Mesendoderm (in vitro differentiated cells): ENCODE results near the gene LRIG2.
A peak's percentile ranks its signal among the peaks of the same experiment; 100 is the strongest.

ENCODE experiments used
- DNase-seq: peaks from one replicate; pipeline ENCODE4 v3.0.0; 2013
- H2AK5ac ChIP-seq: 2 replicates; pipeline ENCODE4 v1.6.1; 2013; ENCODE audit warnings: low read length, inconsistent platforms
- H2BK120ac ChIP-seq: 2 replicates; pipeline ENCODE4 v1.6.1; 2013; ENCODE audit warnings: low read depth, mild to moderate bottlenecking, low read length, moderate library complexity, mixed read lengths
- H2BK15ac ChIP-seq: replicated peaks from 2 replicates; pipeline ENCODE4 v1.6.1; 2013; ENCODE audit warnings: low read depth, mild to moderate bottlenecking, moderate library complexity
- H2BK5ac ChIP-seq: 2 replicates; pipeline ENCODE4 v1.6.1; 2013; ENCODE audit warnings: low read length, inconsistent platforms
- H3K18ac ChIP-seq: 2 replicates; pipeline ENCODE4 v1.6.1; 2013; ENCODE audit warnings: mild to moderate bottlenecking, low read length, mixed read lengths
- H3K23ac ChIP-seq: one replicate; pipeline ENCODE4 v1.6.1; 2013; ENCODE audit warnings: low read length
- H3K27ac ChIP-seq: 2 replicates; pipeline ENCODE4 v1.5.1; 2013; ENCODE audit warnings: low read depth, mild to moderate bottlenecking, inconsistent platforms, low read length, moderate library complexity
- H3K27me3 ChIP-seq: 2 replicates; pipeline ENCODE4 v1.6.1; 2013; ENCODE audit warnings: low read length, control low read depth, mild to moderate bottlenecking, inconsistent platforms; ENCODE audit not compliant: insufficient read depth, poor library complexity
- H3K36me3 ChIP-seq: 2 replicates; pipeline ENCODE4 v1.6.1; 2013; ENCODE audit warnings: low read length, inconsistent platforms; ENCODE audit not compliant: control insufficient read depth, insufficient read depth
- H3K4ac ChIP-seq: one replicate; pipeline ENCODE4 v1.6.1; 2013; ENCODE audit warnings: low read depth, mild to moderate bottlenecking, low read length, moderate library complexity
- H3K4me1 ChIP-seq: 2 replicates; pipeline ENCODE4 v1.6.1; 2013; ENCODE audit warnings: low read depth, low read length, inconsistent platforms; ENCODE audit not compliant: control insufficient read depth
- H3K4me2 ChIP-seq: 2 replicates; pipeline ENCODE4 v1.6.1; 2013; ENCODE audit warnings: low read length
- H3K4me3 ChIP-seq: 2 replicates; pipeline ENCODE4 v1.5.1; 2013; ENCODE audit warnings: mild to moderate bottlenecking, low read length
- H3K56ac ChIP-seq: one replicate; pipeline ENCODE4 v1.6.1; 2013; ENCODE audit warnings: low read length
- H3K79me1 ChIP-seq: 2 replicates; pipeline ENCODE4 v1.6.1; 2013; ENCODE audit warnings: low read length, inconsistent platforms
- H3K79me2 ChIP-seq: 2 replicates; pipeline ENCODE4 v1.6.1; 2013; ENCODE audit warnings: mild to moderate bottlenecking, low read length; ENCODE audit not compliant: control insufficient read depth, insufficient read depth
- H3K9ac ChIP-seq: 2 replicates; pipeline ENCODE4 v1.6.1; 2013; ENCODE audit warnings: low read length, inconsistent platforms
- H4K5ac ChIP-seq: one replicate; pipeline ENCODE4 v1.6.1; 2013; ENCODE audit warnings: low read length
- H4K8ac ChIP-seq: one replicate; pipeline ENCODE4 v1.6.1; 2013; ENCODE audit warnings: low read depth, mild to moderate bottlenecking, control low read depth, low read length, moderate library complexity
- WGBS: extraction: QIAGEN DNeasy Blood & Tissue Kit; methylation state at CpG from one replicate; pipeline ENCODE4 v1.1.7; 2013; ENCODE audit warnings: low lambda C conversion rate, missing lambda C conversion rate; ENCODE audit not compliant: insufficient coverage; ENCODE audit errors: extremely low coverage; 5-methylcytosine and 5-hydroxymethylcytosine counted together

LRIG2 gene

GRCh38 chr1:113133759-113134158 is 60.8 kb downstream of the LRIG2 start:
- no peak overlapping the region for H3K4me3 ChIP-seq
- H3K23ac ChIP-seq = no peak overlapping the region
- H3K9ac ChIP-seq = no peak overlapping the region
- WGBS = no CpG with 5 or more reads among the region's 2 CpGs
- H3K4me1 ChIP-seq = no peaks in the 10 kb centered on the region
- no peak overlapping the region for H3K27ac ChIP-seq
- no peak overlapping the region for H2BK120ac ChIP-seq
- DNase-seq = no peak
- H3K4me2 ChIP-seq = no peak overlapping the region
- H4K8ac ChIP-seq = no peak overlapping the region
- no peak overlapping the region for H2AK5ac ChIP-seq
- no peak overlapping the region for H3K18ac ChIP-seq
- H3K79me2 ChIP-seq = no peaks in the 10 kb centered on the region
- no peaks in the 10 kb centered on the region for H3K27me3 ChIP-seq
- no peak overlapping the region for H4K5ac ChIP-seq
- H2BK5ac ChIP-seq = no peak overlapping the region
- H3K79me1 ChIP-seq = no peaks in the 10 kb centered on the region
- H3K36me3 ChIP-seq = no peaks in the 10 kb centered on the region
- H2BK15ac ChIP-seq = no peak overlapping the region
- no peak overlapping the region for H3K4ac ChIP-seq
- H3K56ac ChIP-seq = no peak overlapping the region

- Histone ChIP-seq H3K18ac (no peak overlapping the region), H2AK5ac (no peak overlapping the region), H4K5ac (no peak overlapping the region), H3K27me3 (no peaks in the 10 kb centered on the region), H3K56ac (no peak overlapping the region), H3K4ac (no peak overlapping the region), H2BK15ac (no peak overlapping the region), H2BK120ac (no peak overlapping the region), H3K4me2 (no peak overlapping the region), H3K36me3 (no peaks in the 10 kb centered on the region), H2BK5ac (no peak overlapping the region), H3K27ac (no peak overlapping the region), H3K4me1 (no peaks in the 10 kb centered on the region), H3K79me2 (no peaks in the 10 kb centered on the region), H3K79me1 (no peaks in the 10 kb centered on the region), H3K4me3 (no peak overlapping the region), H3K9ac (no peak overlapping the region), H4K8ac (no peak overlapping the region), H3K23ac (no peak overlapping the region)
- no CpG with 5 or more reads among the region's 1 CpG for WGBS
- DNase-seq = no peak
Observed at GRCh38 chr1:113135460-113135859, 62.5 kb downstream of the LRIG2 start.

GRCh38 chr1:113136476-113136875 is 63.5 kb downstream of the LRIG2 start:
- H3K36me3 ChIP-seq = no peaks in the 10 kb centered on the region
- H4K8ac ChIP-seq = no peak overlapping the region
- no peak overlapping the region for H3K56ac ChIP-seq
- H3K4ac ChIP-seq = no peak overlapping the region
- no peak overlapping the region for H3K18ac ChIP-seq
- H3K27me3 ChIP-seq = no peaks in the 10 kb centered on the region
- peaks cover 5% of the 10 kb centered on the region for H3K4me1 ChIP-seq
- H3K4me3 ChIP-seq = no peak overlapping the region
- no peak overlapping the region for H3K4me2 ChIP-seq
- no peak overlapping the region for H3K27ac ChIP-seq
- H3K79me1 ChIP-seq = no peaks in the 10 kb centered on the region
- H2BK5ac ChIP-seq = no peak overlapping the region
- H2BK15ac ChIP-seq = no peak overlapping the region
- H3K9ac ChIP-seq = no peak overlapping the region
- H3K79me2 ChIP-seq = no peaks in the 10 kb centered on the region
- H3K23ac ChIP-seq = no peak overlapping the region
- no peak overlapping the region for H4K5ac ChIP-seq
- H2AK5ac ChIP-seq = no peak overlapping the region
- WGBS = no CpG with 5 or more reads among the region's 1 CpG
- no peak overlapping the region for H2BK120ac ChIP-seq
- DNase-seq = no peak

- Histone ChIP-seq H3K4me2 (no peak overlapping the region), H3K4me3 (no peak overlapping the region), H3K18ac (no peak overlapping the region), H3K4me1 (peaks cover 10% of the 10 kb centered on the region), H3K23ac (no peak overlapping the region), H2BK120ac (no peak overlapping the region), H3K36me3 (no peaks in the 10 kb centered on the region), H2BK15ac (no peak overlapping the region), H2BK5ac (no peak overlapping the region), H3K79me2 (no peaks in the 10 kb centered on the region), H3K9ac (no peak overlapping the region), H2AK5ac (no peak overlapping the region), H3K27me3 (no peaks in the 10 kb centered on the region), H3K79me1 (no peaks in the 10 kb centered on the region), H3K27ac (no peak overlapping the region), H4K8ac (no peak overlapping the region), H3K56ac (no peak overlapping the region), H4K5ac (no peak overlapping the region), H3K4ac (no peak overlapping the region)
- no CpG with 5 or more reads among the region's 3 CpGs for WGBS
- no peak for DNase-seq
Observed at GRCh38 chr1:113137563-113137962, 64.6 kb downstream of the LRIG2 start.

DNA sequence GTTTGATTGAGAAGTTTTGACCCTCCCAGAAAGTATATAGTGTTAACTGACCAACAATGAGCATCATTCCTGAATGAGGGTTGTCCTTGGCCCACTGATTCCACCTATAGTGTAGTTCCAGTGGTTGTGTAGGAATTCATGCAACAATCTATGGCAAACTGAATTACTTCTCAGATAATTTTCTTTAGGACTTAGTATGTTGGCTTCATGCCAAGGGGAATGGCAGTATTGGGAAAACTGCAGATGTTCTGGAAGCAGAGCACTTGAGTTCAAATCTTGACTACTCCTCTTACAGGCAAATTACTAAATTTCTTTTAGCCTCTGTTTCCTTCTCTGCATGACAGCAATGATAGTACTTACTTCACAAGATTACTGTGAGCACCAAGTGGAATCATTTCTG is 65.8 kb downstream of the LRIG2 start:
- Histone ChIP-seq H3K18ac (no peak overlapping the region), H3K4ac (no peak overlapping the region), H3K4me1 (peaks cover 10% of the 10 kb centered on the region), H2AK5ac (no peak overlapping the region), H3K9ac (no peak overlapping the region), H3K56ac (no peak overlapping the region), H4K8ac (no peak overlapping the region), H2BK5ac (no peak overlapping the region), H2BK15ac (no peak overlapping the region), H3K23ac (no peak overlapping the region), H3K4me2 (no peak overlapping the region), H2BK120ac (no peak overlapping the region), H3K79me1 (no peaks in the 10 kb centered on the region), H3K27me3 (no peaks in the 10 kb centered on the region), H4K5ac (no peak overlapping the region), H3K27ac (no peak overlapping the region), H3K36me3 (no peaks in the 10 kb centered on the region), H3K79me2 (no peaks in the 10 kb centered on the region), H3K4me3 (no peak overlapping the region)
- no peak for DNase-seq

DNA sequence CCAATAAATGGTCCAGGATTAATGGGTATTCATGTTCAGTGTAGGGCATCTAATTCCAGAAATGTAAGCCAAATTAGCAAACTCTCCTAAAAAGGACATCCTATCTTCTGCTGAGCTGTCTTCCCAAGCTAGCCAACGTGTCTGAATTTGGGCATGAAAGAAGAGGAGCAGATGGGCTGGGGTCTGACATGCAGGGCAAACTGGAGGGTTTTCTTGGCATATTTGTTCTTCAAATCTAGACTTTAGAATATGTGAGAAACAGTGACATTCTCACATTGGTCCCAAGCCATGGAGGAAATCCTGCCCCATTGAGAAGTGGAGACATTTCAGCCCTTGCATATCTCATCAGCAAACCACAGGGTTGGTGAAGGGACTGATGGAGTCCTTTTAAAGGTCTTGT is 67.2 kb downstream of the LRIG2 start:
- Histone ChIP-seq H4K8ac (no peak overlapping the region), H3K79me2 (no peaks in the 10 kb centered on the region), H3K18ac (no peak overlapping the region), H3K4me1 (peaks cover 10% of the 10 kb centered on the region), H3K27ac (no peak overlapping the region), H3K36me3 (no peaks in the 10 kb centered on the region), H4K5ac (no peak overlapping the region), H3K4me3 (no peak overlapping the region), H2BK5ac (no peak overlapping the region), H3K79me1 (no peaks in the 10 kb centered on the region), H3K4me2 (no peak overlapping the region), H3K9ac (peak overlapping the region; percentile 10), H2BK120ac (no peak overlapping the region), H3K56ac (peak overlapping the region; percentile 35), H3K4ac (no peak overlapping the region), H2BK15ac (no peak overlapping the region), H2AK5ac (peak overlapping the region; percentile 87), H3K23ac (no peak overlapping the region), H3K27me3 (no peaks in the 10 kb centered on the region)
- no CpG with 5 or more reads among the region's 1 CpG for WGBS
- no peak for DNase-seq
